ENCODE results near the gene FMO1. TPM values are rescaled to one million over a fixed set of nuclear protein-coding genes. Genes with fewer than 3 reads are reported as not detected.

Gene FMO1
- total RNA-seq: 1 to 10 TPM in 1 of 5 donors, not detected in 4; 1.8 TPM
- polyA plus RNA-seq: 1 to 10 TPM; 1.4 to 3.2 (median 2.6) TPM
- long read RNA-seq, donor 1: 0 reads
- long read RNA-seq, donor 2: 0 reads
- long read RNA-seq, donor 3: 0 reads
- long read RNA-seq, donor 4: 0 reads
- long read RNA-seq, donor 5, partial matches to known transcripts: 0 of 1 reads
- long read RNA-seq, donor 5, other reads (novel, unspliced or antisense): 0 of 1 reads
- long read RNA-seq, donor 6: 0 reads
- long read RNA-seq, donor 7: 0 reads
- long read RNA-seq, donor 8: 0 reads
- long read RNA-seq, donor 9: 0 reads
- long read RNA-seq, donor 10, partial matches to known transcripts: 0 of 3 reads
- long read RNA-seq, donor 10, other reads (novel, unspliced or antisense): 0 of 3 reads

GRCh38 chr1:171248302-171248701 is at the start of gene FMO1:
TSS of gene FMO1 (plus strand) at chr1:171248494. CDS start at chr1:171258088, 9,594 bp downstream.
- H3K27me3 ChIP-seq: peaks cover 0 to 17% (median 4%) of the 10 kb centered on the region in 3 donors
- H3K4me3 ChIP-seq: no peak within 1 kb of the TSS
- no peak for DNase-seq
- peaks cover 0 to 18% (median 13%) of the 10 kb centered on the region in 4 donors for H3K4me1 ChIP-seq
- WGBS, 5 donors: 21 to 45% (median 38%) methylated on average over 4 of the region's 4 CpGs
- intact Hi-C loops (cut with DNase I; ENCODE audit: low total_unique reads): loop anchor here (10.0 kb wide), 1 partner anchor 56 kb away; no protein-coding TSS in a partner anchor
- no peaks in the 10 kb centered on the region for H3K9me3 ChIP-seq
- no peaks in the 10 kb centered on the region for H3K36me3 ChIP-seq
- TF ChIP-seq POLR2AphosphoS5 (IDR thresholded peaks at IDR 0.05) (no peak), POLR2A (IDR thresholded peaks at IDR 0.05) (no peak), CTCF (IDR thresholded peaks at IDR 0.05) (no peak), EP300 (IDR thresholded peaks at IDR 0.05) (no peak)
- no peak within 1 kb of the TSS for H3K27ac ChIP-seq

DNA sequence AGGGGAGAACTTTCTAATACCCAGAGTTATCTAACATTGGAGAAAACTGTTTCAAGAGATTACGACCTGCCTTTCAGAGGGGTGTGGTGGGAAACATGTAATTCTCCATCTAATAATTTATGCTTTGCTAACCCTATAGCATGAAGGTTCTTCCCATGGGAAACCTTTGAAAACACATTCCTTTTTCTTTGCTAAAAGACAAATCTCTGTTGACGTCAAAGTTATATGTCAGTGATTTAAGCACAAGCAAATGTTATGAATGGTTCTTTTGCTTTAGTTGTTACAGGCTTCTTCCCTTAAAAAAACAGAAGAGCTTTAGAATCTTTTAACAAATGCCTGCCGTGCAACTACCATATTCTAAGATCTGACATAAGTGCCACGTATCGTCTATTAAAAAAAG is 44.0 kb upstream of the FMO1 start:
- no peak for TF ChIP-seq POLR2AphosphoS5 (IDR thresholded peaks at IDR 0.05)
- no peak for TF ChIP-seq CTCF (IDR thresholded peaks at IDR 0.05)
- no peak for TF ChIP-seq POLR2A (IDR thresholded peaks at IDR 0.05)
- no peak for TF ChIP-seq EP300 (IDR thresholded peaks at IDR 0.05)
- H3K36me3 ChIP-seq: no peaks in the 10 kb centered on the region
- intact Hi-C loops (cut with DNase I; ENCODE audit: low total_unique reads): no loop called here
- DNase-seq: no peak
- no peak overlapping the region for H3K4me3 ChIP-seq
- peaks cover 8 to 38% (median 19%) of the 10 kb centered on the region in 4 donors for H3K4me1 ChIP-seq
- 84 to 92% (median 87%) methylated on average over 5 of the region's 5 CpGs for WGBS, 5 donors
- H3K27me3 ChIP-seq: no peaks in the 10 kb centered on the region
- H3K27ac ChIP-seq: no peak overlapping the region
- no peaks in the 10 kb centered on the region for H3K9me3 ChIP-seq

- intact Hi-C loops (cut with DNase I; ENCODE audit: low total_unique reads): no loop called here
- peaks cover 8 to 57% (median 27%) of the 10 kb centered on the region in 4 donors for H3K4me1 ChIP-seq
- 65 to 74% (median 71%) methylated on average over 3 of the region's 3 CpGs for WGBS, 5 donors
- H3K4me3 ChIP-seq: no peak overlapping the region
- DNase-seq: no peak
- peak overlapping the region in 1 of 5 donors; percentile 2 for H3K27ac ChIP-seq
- no peaks in the 10 kb centered on the region for H3K27me3 ChIP-seq
- no peaks in the 10 kb centered on the region for H3K36me3 ChIP-seq
- H3K9me3 ChIP-seq: no peaks in the 10 kb centered on the region
- TF ChIP-seq POLR2A (IDR thresholded peaks at IDR 0.05) (no peak), POLR2AphosphoS5 (IDR thresholded peaks at IDR 0.05) (no peak), CTCF (IDR thresholded peaks at IDR 0.05) (no peak), EP300 (IDR thresholded peaks at IDR 0.05) (no peak)
These were observed 41.9 kb upstream of the FMO1 start for GRCh38 chr1:171206204-171206977.

DNA sequence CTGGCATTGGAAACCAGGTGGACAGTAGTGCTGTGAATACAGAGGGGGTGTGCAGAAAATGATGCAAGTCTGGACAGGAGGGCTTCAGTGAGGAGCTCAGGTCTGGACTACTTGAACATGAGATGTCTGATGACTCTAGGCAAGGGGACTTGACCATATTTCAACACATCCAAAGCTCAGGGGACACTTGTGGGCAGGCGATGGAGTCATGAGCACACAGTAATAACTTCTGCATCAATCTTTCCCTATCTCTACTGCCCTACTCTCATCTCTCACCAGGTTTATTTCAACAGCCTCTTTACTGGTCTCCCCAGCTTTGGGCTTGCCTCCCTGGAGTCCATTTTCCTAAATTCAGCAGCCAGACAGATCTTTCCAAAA is 41.3 kb upstream of the FMO1 start:
- Histone ChIP-seq H3K9me3 (no peaks in the 10 kb centered on the region), H3K4me3 (no peak overlapping the region), H3K4me1 (peaks cover 8 to 58% (median 28%) of the 10 kb centered on the region in 4 donors), H3K27ac (no peak overlapping the region), H3K36me3 (no peaks in the 10 kb centered on the region), H3K27me3 (no peaks in the 10 kb centered on the region)
- TF ChIP-seq EP300 (IDR thresholded peaks at IDR 0.05) (no peak), POLR2AphosphoS5 (IDR thresholded peaks at IDR 0.05) (no peak), POLR2A (IDR thresholded peaks at IDR 0.05) (no peak), CTCF (IDR thresholded peaks at IDR 0.05) (no peak)
- intact Hi-C loops (cut with DNase I; ENCODE audit: low total_unique reads): no loop called here
- WGBS, 5 donors: 80 to 100% (median 92%) methylated on average over 1 of the region's 1 CpG
- DNase-seq: no peak

Measured in stomach (tissue), 19 donors.